Measurements from ENCODE around the gene BNC2.

DNA sequence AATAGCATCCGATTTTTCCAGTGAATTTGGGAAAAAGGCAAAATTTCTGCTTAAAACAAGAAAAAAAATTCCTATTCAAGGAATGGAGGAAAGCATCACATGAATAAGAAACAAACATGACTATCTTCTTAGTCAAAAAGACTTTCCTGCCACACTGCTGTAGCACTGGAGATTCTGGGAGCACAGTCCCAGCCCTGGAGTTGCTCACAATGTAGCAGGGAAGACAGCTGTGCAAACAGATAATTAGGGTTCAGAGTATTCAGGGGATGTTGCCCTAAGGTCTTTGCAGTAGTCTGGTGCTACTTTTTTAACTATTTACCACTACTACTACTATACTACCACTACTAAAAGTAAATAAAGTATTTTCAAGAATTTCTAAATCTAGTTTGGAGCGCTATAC lies 86.5 kb downstream of the BNC2 start:
- TF ChIP-seq, protein P1, sequence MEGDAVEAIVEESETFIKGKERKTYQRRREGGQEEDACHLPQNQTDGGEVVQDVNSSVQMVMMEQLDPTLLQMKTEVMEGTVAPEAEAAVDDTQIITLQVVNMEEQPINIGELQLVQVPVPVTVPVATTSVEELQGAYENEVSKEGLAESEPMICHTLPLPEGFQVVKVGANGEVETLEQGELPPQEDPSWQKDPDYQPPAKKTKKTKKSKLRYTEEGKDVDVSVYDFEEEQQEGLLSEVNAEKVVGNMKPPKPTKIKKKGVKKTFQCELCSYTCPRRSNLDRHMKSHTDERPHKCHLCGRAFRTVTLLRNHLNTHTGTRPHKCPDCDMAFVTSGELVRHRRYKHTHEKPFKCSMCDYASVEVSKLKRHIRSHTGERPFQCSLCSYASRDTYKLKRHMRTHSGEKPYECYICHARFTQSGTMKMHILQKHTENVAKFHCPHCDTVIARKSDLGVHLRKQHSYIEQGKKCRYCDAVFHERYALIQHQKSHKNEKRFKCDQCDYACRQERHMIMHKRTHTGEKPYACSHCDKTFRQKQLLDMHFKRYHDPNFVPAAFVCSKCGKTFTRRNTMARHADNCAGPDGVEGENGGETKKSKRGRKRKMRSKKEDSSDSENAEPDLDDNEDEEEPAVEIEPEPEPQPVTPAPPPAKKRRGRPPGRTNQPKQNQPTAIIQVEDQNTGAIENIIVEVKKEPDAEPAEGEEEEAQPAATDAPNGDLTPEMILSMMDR (conservative IDR thresholded peaks at IDR 0.05; ENCODE audit: low read depth, low read length) = no peak
- TF ChIP-seq EZH2phosphoT487 (IDR thresholded peaks at IDR 0.05; ENCODE audit: borderline replicate concordance, low read length) (no peak), EZH2 (IDR thresholded peaks at IDR 0.05; ENCODE audit: low read length, unreplicated experiment) (no peak)
